ENCODE results near the gene CD4. TPM values are rescaled to one million over a fixed set of nuclear protein-coding genes. Genes with fewer than 3 reads are reported as not detected.

CD4 gene
- polyA plus RNA-seq, 1 of the 3 experiments (the other 2 are of a cell fraction) = 0.02 TPM

DNA sequence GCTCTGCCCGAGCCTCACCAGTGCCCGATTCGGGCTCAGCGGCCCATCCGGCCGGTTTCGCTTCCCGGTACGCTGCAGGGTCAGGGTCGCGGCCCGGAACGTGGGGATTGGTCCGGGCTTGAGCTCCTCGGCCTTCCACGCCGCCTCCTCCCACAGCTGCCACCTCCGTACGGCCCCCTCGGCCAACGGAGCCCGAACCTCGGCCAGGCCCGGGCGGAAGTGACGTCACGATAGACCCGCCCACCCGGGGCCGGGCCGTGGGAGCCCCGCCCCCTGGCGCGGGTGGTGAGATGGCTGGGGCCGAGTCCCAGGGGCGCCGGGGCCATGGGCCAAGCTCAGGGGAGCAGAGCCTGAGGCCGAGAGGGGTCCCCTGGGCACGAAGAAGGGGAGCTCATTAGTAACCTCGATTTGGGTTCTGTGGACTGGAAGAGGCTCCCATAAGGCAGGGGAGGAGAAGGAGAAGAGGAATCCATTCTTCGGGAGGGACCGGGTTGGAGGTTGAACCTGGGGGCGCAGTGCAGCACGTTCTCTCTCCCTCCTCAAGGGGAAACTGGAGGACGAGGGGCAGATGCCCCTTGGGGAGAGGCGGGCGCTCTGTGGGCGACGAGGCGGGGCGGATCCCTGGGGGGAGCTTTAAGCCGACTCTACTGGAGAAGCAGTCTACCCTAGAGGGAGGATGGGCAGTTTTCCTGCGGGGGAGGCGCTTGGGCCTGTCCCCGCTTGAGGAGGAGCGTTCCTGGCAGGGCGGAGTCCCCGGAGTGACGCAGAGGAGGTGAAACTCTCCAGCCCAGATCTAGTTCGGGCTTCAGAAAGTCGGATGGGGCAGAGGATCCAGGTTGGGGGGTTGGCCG is 36.2 kb upstream of the CD4 start, which contains the start of gene MLF2 (continued):
- TF ChIP-seq, protein P1, sequence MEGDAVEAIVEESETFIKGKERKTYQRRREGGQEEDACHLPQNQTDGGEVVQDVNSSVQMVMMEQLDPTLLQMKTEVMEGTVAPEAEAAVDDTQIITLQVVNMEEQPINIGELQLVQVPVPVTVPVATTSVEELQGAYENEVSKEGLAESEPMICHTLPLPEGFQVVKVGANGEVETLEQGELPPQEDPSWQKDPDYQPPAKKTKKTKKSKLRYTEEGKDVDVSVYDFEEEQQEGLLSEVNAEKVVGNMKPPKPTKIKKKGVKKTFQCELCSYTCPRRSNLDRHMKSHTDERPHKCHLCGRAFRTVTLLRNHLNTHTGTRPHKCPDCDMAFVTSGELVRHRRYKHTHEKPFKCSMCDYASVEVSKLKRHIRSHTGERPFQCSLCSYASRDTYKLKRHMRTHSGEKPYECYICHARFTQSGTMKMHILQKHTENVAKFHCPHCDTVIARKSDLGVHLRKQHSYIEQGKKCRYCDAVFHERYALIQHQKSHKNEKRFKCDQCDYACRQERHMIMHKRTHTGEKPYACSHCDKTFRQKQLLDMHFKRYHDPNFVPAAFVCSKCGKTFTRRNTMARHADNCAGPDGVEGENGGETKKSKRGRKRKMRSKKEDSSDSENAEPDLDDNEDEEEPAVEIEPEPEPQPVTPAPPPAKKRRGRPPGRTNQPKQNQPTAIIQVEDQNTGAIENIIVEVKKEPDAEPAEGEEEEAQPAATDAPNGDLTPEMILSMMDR (IDR thresholded peaks at IDR 0.05) = no peak; the same call in 1 of the 2 replicates
- 0 out of 2 replicates have a peak, but pooled peaks have one; percentile 17 for TF ChIP-seq NFIC (IDR thresholded peaks at IDR 0.05; ENCODE audit: borderline replicate concordance)
- TF ChIP-seq RFX5 (IDR thresholded peaks at IDR 0.05; ENCODE audit: low read length) = peak; percentile 66; the same call in 1 of the 2 replicates

DNA sequence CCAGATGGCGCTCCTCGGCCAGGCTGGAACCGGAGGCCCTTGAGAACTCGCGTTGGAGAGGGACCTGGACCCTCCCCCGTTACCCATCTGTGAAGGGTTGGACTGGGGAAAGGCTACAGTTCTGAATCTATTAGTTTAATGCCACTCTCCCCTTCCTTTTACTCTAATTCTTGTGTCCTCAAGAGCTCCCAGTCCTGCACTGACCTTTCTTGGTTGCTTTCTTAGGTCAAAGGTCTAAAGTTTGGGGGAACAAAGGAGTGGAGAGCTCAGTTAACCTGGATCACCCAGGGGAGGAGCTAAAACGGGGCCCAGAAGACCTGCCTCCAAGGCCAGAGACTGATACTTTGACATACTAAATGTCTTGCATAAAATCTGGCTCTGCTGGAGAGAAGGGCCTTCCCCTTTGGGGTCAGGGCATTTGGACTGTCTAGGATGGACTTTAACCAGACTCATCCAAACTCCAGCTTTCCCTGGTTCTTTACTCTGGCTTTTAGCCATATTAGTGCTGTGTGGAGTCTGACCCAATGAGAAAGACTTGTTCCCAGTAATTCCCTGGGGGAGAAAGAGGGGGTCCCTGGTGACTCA is 35.5 kb upstream of the CD4 start:
- ChIA-PET CTCF (interaction anchor here (0.7 to 12.7 kb wide), 30 partner anchors 9 to 223 kb away, joined by 3 to 343 read pairs (median 15); partner anchors contain the start of genes CDCA3, COPS7A, GPR162 and LAG3), POLR2A (interaction anchor here (0.5 to 4.8 kb wide), 17 partner anchors 10 to 177 kb away, joined by 3 to 89 read pairs (median 10); partner anchors contain the start of genes COPS7A, GPR162, P3H3 and PTMS)
- peak overlapping the region; percentile 17; the same call in 1 of the 2 replicates for H3K9ac ChIP-seq
- WGBS (ENCODE audit: low lambda C conversion rate) = 2% methylated on average over 5 of the region's 7 CpGs
- peak overlapping the region; percentile 43 to 80 for H3K27ac ChIP-seq (ENCODE audit: low read depth in 2 of 2, low read length in 1 of 2)
- H4K20me1 ChIP-seq (ENCODE audit: insufficient read depth) = peaks cover 12% of the 10 kb centered on the region
- DNase-seq = no peak
- H3F3A ChIP-seq (replicated peaks; ENCODE audit: insufficient read depth) = peaks cover 4% of the 10 kb centered on the region
- peaks cover 34% of the 10 kb centered on the region for H3K79me2 ChIP-seq (ENCODE audit: insufficient read depth)
- no peaks in the 10 kb centered on the region for H3K9me2 ChIP-seq
- no peaks in the 10 kb centered on the region for H3K9me3 ChIP-seq
- no peaks in the 10 kb centered on the region for H3K27me3 ChIP-seq (ENCODE audit: insufficient read depth)
- peak overlapping the region; percentile 64; the same call in 1 of the 2 replicates for H3K4me2 ChIP-seq
- peak overlapping the region; percentile 41; the same call in 1 of the 2 replicates for H2AFZ ChIP-seq (ENCODE audit: low read depth)
- peak overlapping the region in 1 of 2 experiments; percentile 91; a peak in 1 of 4 replicates for H3K4me3 ChIP-seq (ENCODE audit: low read depth in 2 of 2, low read length in 1 of 2)
- peaks cover 28 to 31% of the 10 kb centered on the region in 2 experiments for H3K36me3 ChIP-seq (replicated peaks in 1 of 2; ENCODE audit: control insufficient read depth in 1 of 2, insufficient read depth in 2 of 2, low read length in 1 of 2)
- peaks cover 14 to 18% of the 10 kb centered on the region in 2 experiments for H3K4me1 ChIP-seq (ENCODE audit: control insufficient read depth in 1 of 2, insufficient read depth in 2 of 2, low read depth in 1 of 2, low read length in 1 of 2)
- TF ChIP-seq TAF1 (IDR thresholded peaks at IDR 0.05; ENCODE audit: borderline replicate concordance, low read depth, low read length) = no peak
- peak; percentile 98 for TF ChIP-seq SMC3 (IDR thresholded peaks at IDR 0.05; ENCODE audit: low read depth, low read length)
- TF ChIP-seq, protein P1 (IDR thresholded peaks at IDR 0.05) = peak; percentile 97; the same call in 1 of the 2 replicates
- TF ChIP-seq MXI1 (IDR thresholded peaks at IDR 0.05; ENCODE audit: low read depth, low read length) = peak; percentile 51; the same call in 1 of the 2 replicates
- no peak for TF ChIP-seq CHD2 (IDR thresholded peaks at IDR 0.05; ENCODE audit: low read length, partially characterized antibody)
- TF ChIP-seq, protein P2, sequence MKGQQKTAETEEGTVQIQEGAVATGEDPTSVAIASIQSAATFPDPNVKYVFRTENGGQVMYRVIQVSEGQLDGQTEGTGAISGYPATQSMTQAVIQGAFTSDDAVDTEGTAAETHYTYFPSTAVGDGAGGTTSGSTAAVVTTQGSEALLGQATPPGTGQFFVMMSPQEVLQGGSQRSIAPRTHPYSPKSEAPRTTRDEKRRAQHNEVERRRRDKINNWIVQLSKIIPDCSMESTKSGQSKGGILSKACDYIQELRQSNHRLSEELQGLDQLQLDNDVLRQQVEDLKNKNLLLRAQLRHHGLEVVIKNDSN (IDR thresholded peaks at IDR 0.05; ENCODE audit: borderline replicate concordance, low read depth) = no peak
- no peak for TF ChIP-seq GATA2 (CRISPR knock-in tag; IDR thresholded peaks at IDR 0.05)
- TF ChIP-seq NFIC (IDR thresholded peaks at IDR 0.05; ENCODE audit: borderline replicate concordance) = no peak
- no peak for TF ChIP-seq RXRA (IDR thresholded peaks at IDR 0.05; ENCODE audit: borderline replicate concordance, low read depth)
- no peak for TF ChIP-seq JUND (IDR thresholded peaks at IDR 0.05)
- no peak for TF ChIP-seq TCF12 (IDR thresholded peaks at IDR 0.05)
- no peak for TF ChIP-seq GABPA (IDR thresholded peaks at IDR 0.05; ENCODE audit: low read depth)
- TF ChIP-seq MEF2A (IDR thresholded peaks at IDR 0.05; ENCODE audit: borderline replicate concordance, low read depth) = no peak
- TF ChIP-seq, protein P3, sequence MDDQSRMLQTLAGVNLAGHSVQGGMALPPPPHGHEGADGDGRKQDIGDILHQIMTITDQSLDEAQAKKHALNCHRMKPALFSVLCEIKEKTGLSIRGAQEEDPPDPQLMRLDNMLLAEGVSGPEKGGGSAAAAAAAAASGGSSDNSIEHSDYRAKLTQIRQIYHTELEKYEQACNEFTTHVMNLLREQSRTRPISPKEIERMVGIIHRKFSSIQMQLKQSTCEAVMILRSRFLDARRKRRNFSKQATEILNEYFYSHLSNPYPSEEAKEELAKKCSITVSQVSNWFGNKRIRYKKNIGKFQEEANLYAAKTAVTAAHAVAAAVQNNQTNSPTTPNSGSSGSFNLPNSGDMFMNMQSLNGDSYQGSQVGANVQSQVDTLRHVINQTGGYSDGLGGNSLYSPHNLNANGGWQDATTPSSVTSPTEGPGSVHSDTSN (IDR thresholded peaks at IDR 0.05) = no peak
- no peak for TF ChIP-seq RFX5 (IDR thresholded peaks at IDR 0.05; ENCODE audit: low read length)
- peak; percentile 1; the same call in 1 of the 2 replicates for TF ChIP-seq SIN3A (IDR thresholded peaks at IDR 0.05; ENCODE audit: borderline replicate concordance, low read depth, low read length)
- TF ChIP-seq EP300 (IDR thresholded peaks at IDR 0.05; ENCODE audit: borderline replicate concordance in 1 of 2, low read depth in 1 of 2, low read length in 1 of 2) = 0 out of 4 replicates have a peak, but pooled peaks of 1 of the 2 experiments have one; percentile 39
- no peak for TF ChIP-seq EZH2phosphoT487 (IDR thresholded peaks at IDR 0.05; ENCODE audit: borderline replicate concordance, low read depth)
- TF ChIP-seq, protein P4, sequence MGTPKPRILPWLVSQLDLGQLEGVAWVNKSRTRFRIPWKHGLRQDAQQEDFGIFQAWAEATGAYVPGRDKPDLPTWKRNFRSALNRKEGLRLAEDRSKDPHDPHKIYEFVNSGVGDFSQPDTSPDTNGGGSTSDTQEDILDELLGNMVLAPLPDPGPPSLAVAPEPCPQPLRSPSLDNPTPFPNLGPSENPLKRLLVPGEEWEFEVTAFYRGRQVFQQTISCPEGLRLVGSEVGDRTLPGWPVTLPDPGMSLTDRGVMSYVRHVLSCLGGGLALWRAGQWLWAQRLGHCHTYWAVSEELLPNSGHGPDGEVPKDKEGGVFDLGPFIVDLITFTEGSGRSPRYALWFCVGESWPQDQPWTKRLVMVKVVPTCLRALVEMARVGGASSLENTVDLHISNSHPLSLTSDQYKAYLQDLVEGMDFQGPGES (IDR thresholded peaks at IDR 0.05; ENCODE audit: low read depth, low read length) = no peak
- no peak for TF ChIP-seq FOXJ3 (CRISPR knock-in tag; IDR thresholded peaks at IDR 0.05)
